Trophoblast cell (in vitro differentiated cells and primary cell): ENCODE results near the gene GJB2.
A peak's percentile ranks its signal among the peaks of the same experiment; 100 is the strongest.

Source experiments
- DNase-seq, 2 donors: peaks; one replicate each; pipeline ENCODE4 v3.0.0-alpha.2; 2016
- H2AFZ ChIP-seq: 2 replicates; pipeline ENCODE4 v1.6.1; 2013; ENCODE audit warnings: low read length, moderate library complexity, mild to moderate bottlenecking; ENCODE audit not compliant: insufficient read depth, poor library complexity
- H2AK5ac ChIP-seq: 2 replicates; pipeline ENCODE4 v1.6.1; 2013; ENCODE audit warnings: mild to moderate bottlenecking, low read length
- H2BK120ac ChIP-seq: 2 replicates; pipeline ENCODE4 v1.6.1; 2013; ENCODE audit warnings: low read length, mild to moderate bottlenecking, moderate library complexity; ENCODE audit not compliant: insufficient read depth, poor library complexity
- H2BK12ac ChIP-seq: 2 replicates; pipeline ENCODE4 v1.6.1; 2013; ENCODE audit warnings: mild to moderate bottlenecking, low read length, moderate library complexity
- H2BK5ac ChIP-seq: 2 replicates; pipeline ENCODE4 v1.6.1; 2013; ENCODE audit warnings: low read length, low read depth, moderate library complexity, mild to moderate bottlenecking; ENCODE audit not compliant: poor library complexity
- H3K14ac ChIP-seq: 2 replicates; pipeline ENCODE4 v1.6.1; 2013; ENCODE audit warnings: mild to moderate bottlenecking, low read length
- H3K18ac ChIP-seq: 2 replicates; pipeline ENCODE4 v1.6.1; 2013; ENCODE audit warnings: mild to moderate bottlenecking, low read length
- H3K23ac ChIP-seq: 2 replicates; pipeline ENCODE4 v1.6.1; 2013; ENCODE audit warnings: low read length
- H3K27ac ChIP-seq: 2 replicates; pipeline ENCODE4 v1.5.1; 2013; ENCODE audit warnings: low read depth, mild to moderate bottlenecking, inconsistent platforms, low read length, moderate library complexity
- H3K27me3 ChIP-seq: 2 replicates; pipeline ENCODE4 v1.6.1; 2013; ENCODE audit warnings: inconsistent platforms, mild to moderate bottlenecking, low read length, moderate library complexity; ENCODE audit not compliant: insufficient read depth
- H3K36me3 ChIP-seq, 2 experiments: 1 replicate in 1 of 2; 2 replicates in 1 of 2; pipeline ENCODE4 v1.6.1; 2013; ENCODE audit warnings: low read length in 2 of 2, mild to moderate bottlenecking in 2 of 2, moderate library complexity in 1 of 2; ENCODE audit not compliant: insufficient read depth in 2 of 2, control insufficient read depth in 1 of 2
- H3K4ac ChIP-seq: 2 replicates; pipeline ENCODE4 v1.6.1; 2013; ENCODE audit warnings: low read depth, mild to moderate bottlenecking, low read length, moderate library complexity
- H3K4me1 ChIP-seq, 2 experiments: 1 replicate in 1 of 2; 2 replicates in 1 of 2; pipeline ENCODE4 v1.6.1; 2013; ENCODE audit warnings: low read length in 2 of 2, mild to moderate bottlenecking in 2 of 2, moderate library complexity in 1 of 2; ENCODE audit not compliant: insufficient read depth in 2 of 2, control insufficient read depth in 1 of 2
- H3K4me2 ChIP-seq: 2 replicates; pipeline ENCODE4 v1.6.1; 2013; ENCODE audit warnings: inconsistent platforms, mild to moderate bottlenecking, low read length, moderate library complexity
- H3K4me3 ChIP-seq: 2 replicates; pipeline ENCODE4 v1.5.1; 2013; ENCODE audit warnings: mild to moderate bottlenecking, low read depth, low read length, inconsistent platforms
- H3K79me1 ChIP-seq: one replicate; pipeline ENCODE4 v1.6.1; 2013; ENCODE audit warnings: low read length
- H3K79me2 ChIP-seq: 2 replicates; pipeline ENCODE4 v1.6.1; 2013; ENCODE audit warnings: low read length, mild to moderate bottlenecking; ENCODE audit not compliant: control insufficient read depth, insufficient read depth, poor library complexity
- H3K9ac ChIP-seq: 2 replicates; pipeline ENCODE4 v1.6.1; 2013; ENCODE audit warnings: mild to moderate bottlenecking, low read length
- H3K9me3 ChIP-seq: 2 replicates; pipeline ENCODE4 v1.6.1; 2013; ENCODE audit warnings: low read depth, mild to moderate bottlenecking, control low read depth, inconsistent platforms, low read length; ENCODE audit not compliant: insufficient read depth
- H4K12ac ChIP-seq: 2 replicates; pipeline ENCODE4 v1.6.1; 2013; ENCODE audit warnings: low read depth, mild to moderate bottlenecking, low read length, moderate library complexity
- H4K8ac ChIP-seq: 2 replicates; pipeline ENCODE4 v1.6.1; 2013; ENCODE audit warnings: low read depth, mild to moderate bottlenecking, low read length, moderate library complexity
- H4K91ac ChIP-seq: one replicate; pipeline ENCODE4 v1.6.1; 2013; ENCODE audit warnings: low read depth, mild to moderate bottlenecking, low read length, moderate library complexity
- WGBS: extraction: QIAGEN DNeasy Blood & Tissue Kit; methylation state at CpG from one replicate; pipeline ENCODE4 v1.1.7; 2013; ENCODE audit warnings: missing lambda C conversion rate; ENCODE audit not compliant: insufficient read length, insufficient coverage; ENCODE audit errors: extremely low coverage; 5-methylcytosine and 5-hydroxymethylcytosine counted together

GJB2 gene

DNA sequence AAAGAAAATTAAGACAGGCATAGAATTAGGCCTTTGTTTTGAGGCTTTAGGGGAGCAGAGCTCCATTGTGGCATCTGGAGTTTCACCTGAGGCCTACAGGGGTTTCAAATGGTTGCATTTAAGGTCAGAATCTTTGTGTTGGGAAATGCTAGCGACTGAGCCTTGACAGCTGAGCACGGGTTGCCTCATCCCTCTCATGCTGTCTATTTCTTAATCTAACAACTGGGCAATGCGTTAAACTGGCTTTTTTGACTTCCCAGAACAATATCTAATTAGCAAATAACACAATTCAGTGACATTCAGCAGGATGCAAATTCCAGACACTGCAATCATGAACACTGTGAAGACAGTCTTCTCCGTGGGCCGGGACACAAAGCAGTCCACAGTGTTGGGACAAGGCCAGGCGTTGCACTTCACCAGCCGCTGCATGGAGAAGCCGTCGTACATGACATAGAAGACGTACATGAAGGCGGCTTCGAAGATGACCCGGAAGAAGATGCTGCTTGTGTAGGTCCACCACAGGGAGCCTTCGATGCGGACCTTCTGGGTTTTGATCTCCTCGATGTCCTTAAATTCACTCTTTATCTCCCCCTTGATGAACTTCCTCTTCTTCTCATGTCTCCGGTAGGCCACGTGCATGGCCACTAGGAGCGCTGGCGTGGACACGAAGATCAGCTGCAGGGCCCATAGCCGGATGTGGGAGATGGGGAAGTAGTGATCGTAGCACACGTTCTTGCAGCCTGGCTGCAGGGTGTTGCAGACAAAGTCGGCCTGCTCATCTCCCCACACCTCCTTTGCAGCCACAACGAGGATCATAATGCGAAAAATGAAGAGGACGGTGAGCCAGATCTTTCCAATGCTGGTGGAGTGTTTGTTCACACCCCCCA is 3.8 kb downstream of the GJB2 start:
- peaks cover 0 to 10% of the 10 kb centered on the region in 2 experiments for H3K4me1 ChIP-seq
- no peaks in the 10 kb centered on the region for H3K36me3 ChIP-seq
- DNase-seq, result no peak
- WGBS, result no CpG with 5 or more reads among the region's 28 CpGs
- H2AK5ac ChIP-seq, result no peak overlapping the region
- no peak overlapping the region for H4K12ac ChIP-seq
- no peak overlapping the region for H3K4me2 ChIP-seq
- no peaks in the 10 kb centered on the region for H3K9me3 ChIP-seq
- H2BK5ac ChIP-seq, result no peak overlapping the region
- H3K4ac ChIP-seq, result no peak overlapping the region
- no peak overlapping the region for H2AFZ ChIP-seq
- H3K27ac ChIP-seq, result no peak overlapping the region
- H3K18ac ChIP-seq, result no peak overlapping the region
- H3K23ac ChIP-seq, result no peak overlapping the region
- H4K8ac ChIP-seq, result no peak overlapping the region
- H4K91ac ChIP-seq, result no peak overlapping the region
- H3K4me3 ChIP-seq, result no peak overlapping the region
- H2BK12ac ChIP-seq, result no peak overlapping the region
- no peak overlapping the region for H3K14ac ChIP-seq
- H3K79me1 ChIP-seq, result no peaks in the 10 kb centered on the region
- H2BK120ac ChIP-seq, result no peak overlapping the region
- H3K27me3 ChIP-seq, result peaks cover 16% of the 10 kb centered on the region
- H3K79me2 ChIP-seq, result no peaks in the 10 kb centered on the region
- H3K9ac ChIP-seq, result no peak overlapping the region

- Histone ChIP-seq H4K8ac (no peak overlapping the region), H3K4ac (no peak overlapping the region), H3K4me2 (no peak overlapping the region), H3K36me3 (no peaks in the 10 kb centered on the region), H3K14ac (no peak overlapping the region), H2BK120ac (no peak overlapping the region), H3K9me3 (no peaks in the 10 kb centered on the region), H3K18ac (no peak overlapping the region), H3K9ac (no peak overlapping the region), H4K12ac (no peak overlapping the region), H4K91ac (no peak overlapping the region), H3K4me1 (peaks cover 0 to 1% of the 10 kb centered on the region in 2 experiments), H2AK5ac (no peak overlapping the region), H2BK5ac (no peak overlapping the region), H3K23ac (no peak overlapping the region), H3K79me1 (no peaks in the 10 kb centered on the region), H3K27ac (no peak overlapping the region), H3K27me3 (no peaks in the 10 kb centered on the region), H2BK12ac (no peak overlapping the region), H3K79me2 (no peaks in the 10 kb centered on the region), H3K4me3 (no peak overlapping the region), H2AFZ (no peak overlapping the region)
- no peak for DNase-seq
- no CpG with 5 or more reads among the region's 6 CpGs for WGBS
Measured at GRCh38 chr13:20186771-20187170, 6.0 kb downstream of the GJB2 start.

GRCh38 chr13:20185366-20186056 is 7.2 kb downstream of the GJB2 start:
- DNase-seq, result no peak
- H3K27ac ChIP-seq, result no peak overlapping the region
- no peak overlapping the region for H4K12ac ChIP-seq

DNA sequence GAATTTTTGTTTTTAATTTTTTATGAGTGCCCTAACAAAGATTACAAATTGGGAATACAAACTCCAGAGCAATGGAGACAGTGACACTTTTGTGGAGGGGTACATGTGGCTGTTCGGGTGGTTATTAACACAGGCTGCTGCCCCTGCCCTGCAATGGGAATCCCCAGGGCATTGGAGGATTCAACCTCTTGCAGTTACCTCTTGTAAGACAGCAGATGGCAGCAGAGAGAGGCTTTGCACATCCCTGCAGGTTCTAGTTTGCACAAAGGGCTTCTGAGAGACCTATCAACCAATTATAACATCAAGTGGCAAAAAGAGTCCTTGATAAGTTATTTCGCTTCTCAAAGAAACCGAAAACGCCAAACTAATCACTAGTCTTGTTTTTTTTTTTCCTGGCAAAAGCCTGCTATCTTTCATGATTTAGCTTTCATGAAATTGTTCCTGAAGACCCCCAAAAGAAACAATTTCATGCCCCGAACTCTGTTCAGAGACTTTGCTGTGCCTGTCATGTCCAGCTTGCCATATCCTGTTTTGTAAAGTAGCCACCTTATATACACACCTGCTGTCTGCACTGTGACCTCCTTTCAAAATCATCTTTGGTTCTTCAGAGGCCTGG is 10.4 kb downstream of the GJB2 start:
- Histone ChIP-seq H2AFZ (no peak overlapping the region), H3K14ac (no peak overlapping the region)
- no CpG with 5 or more reads among the region's 5 CpGs for WGBS

More at GRCh38 chr13:20185366-20186056, 7.2 kb downstream of the GJB2 start:
- Histone ChIP-seq H4K8ac (no peak overlapping the region), H2BK12ac (no peak overlapping the region), H2AFZ (no peak overlapping the region), H3K4me1 (no peaks in the 10 kb centered on the region), H3K23ac (no peak overlapping the region), H4K91ac (no peak overlapping the region), H3K4ac (no peak overlapping the region), H3K79me2 (no peaks in the 10 kb centered on the region), H3K36me3 (no peaks in the 10 kb centered on the region), H3K27me3 (no peaks in the 10 kb centered on the region), H3K18ac (no peak overlapping the region), H3K14ac (no peak overlapping the region), H3K4me3 (no peak overlapping the region), H2AK5ac (no peak overlapping the region), H3K9ac (no peak overlapping the region), H2BK120ac (no peak overlapping the region), H3K9me3 (no peaks in the 10 kb centered on the region), H2BK5ac (no peak overlapping the region), H3K4me2 (no peak overlapping the region), H3K79me1 (no peaks in the 10 kb centered on the region)
- no CpG with 5 or more reads among the region's 12 CpGs for WGBS

More for the DNA sequence above, 10.4 kb downstream of the GJB2 start:
- Histone ChIP-seq H3K4me3 (no peak overlapping the region), H3K36me3 (peaks cover 0 to 1% of the 10 kb centered on the region in 2 experiments), H3K4me2 (no peak overlapping the region), H2BK120ac (no peak overlapping the region), H4K8ac (no peak overlapping the region), H3K18ac (no peak overlapping the region), H3K4me1 (no peaks in the 10 kb centered on the region), H3K79me1 (no peaks in the 10 kb centered on the region), H2BK12ac (no peak overlapping the region), H3K27me3 (no peaks in the 10 kb centered on the region), H3K4ac (no peak overlapping the region), H3K23ac (no peak overlapping the region), H4K91ac (no peak overlapping the region), H4K12ac (no peak overlapping the region), H3K9ac (no peak overlapping the region), H3K79me2 (no peaks in the 10 kb centered on the region), H2AK5ac (no peak overlapping the region), H3K27ac (no peak overlapping the region), H3K9me3 (no peaks in the 10 kb centered on the region), H2BK5ac (no peak overlapping the region)
- DNase-seq, result peak; percentile 38 to 89
